ENCODE data around the gene SUMO4. TPM values are rescaled to one million over a fixed set of nuclear protein-coding genes. Genes with fewer than 3 reads are reported as not detected.
A peak's percentile ranks its signal among the peaks of the same experiment; 100 is the strongest.

The SUMO4 gene
- total RNA-seq, 4 donors from 2014 or later, result 1.0 to 6.0 (median 3.4) TPM

DNA sequence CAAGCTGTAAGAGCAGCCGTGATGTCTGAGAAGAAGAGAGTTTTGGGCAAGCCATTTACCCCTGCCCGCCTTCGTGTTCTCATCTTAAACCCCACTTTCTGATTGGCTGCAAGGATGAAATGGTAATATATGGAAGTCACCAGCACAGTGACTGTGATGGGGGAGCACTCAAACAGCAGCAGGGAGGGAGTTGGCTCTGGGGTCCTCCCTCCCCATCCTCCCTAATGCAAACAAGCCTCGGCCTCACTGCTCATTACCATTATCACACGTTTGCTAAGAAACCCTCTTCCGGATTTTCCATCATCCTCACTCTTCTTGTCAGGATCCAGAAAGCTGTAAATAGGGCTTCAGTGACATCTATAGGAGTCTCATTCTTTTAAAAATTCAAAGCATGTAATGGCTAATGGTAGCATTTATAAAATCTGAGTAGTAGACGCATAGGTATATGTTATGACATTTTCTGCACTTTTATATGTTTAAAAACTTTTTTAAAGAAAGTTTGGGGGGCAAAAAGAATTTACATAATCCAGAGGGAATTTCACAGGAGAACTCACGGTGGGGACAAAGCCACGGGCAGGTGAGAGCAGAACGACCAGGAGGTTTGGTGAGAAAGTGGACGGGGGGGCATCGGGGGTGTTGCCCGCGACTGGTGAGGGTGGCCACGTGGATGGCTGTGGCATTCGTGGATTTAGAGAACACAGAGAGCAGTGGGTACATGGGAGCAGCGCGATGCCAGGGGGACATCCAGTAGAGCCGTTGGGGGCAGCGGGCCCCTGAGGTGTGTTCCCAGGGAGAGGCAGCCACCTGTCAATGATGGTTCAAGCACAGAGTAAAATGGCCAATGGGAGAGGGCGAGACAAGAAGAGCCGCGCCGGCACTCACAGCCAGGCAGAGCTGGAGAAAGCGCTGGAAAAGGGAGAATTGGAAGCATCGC, 29.6 kb downstream of the SUMO4 start:
- no peaks in the 10 kb centered on the region for H3K36me3 ChIP-seq
- WGBS, result 88% methylated on average over 26 of the region's 26 CpGs
- no peak overlapping the region for H3K4me3 ChIP-seq
- peaks cover 9% of the 10 kb centered on the region for H3K4me1 ChIP-seq
- no peaks in the 10 kb centered on the region for H3K9me3 ChIP-seq
- no peak for DNase-seq (ENCODE audit: low spot score in 2 of 2)
- no peak overlapping the region for H3K27ac ChIP-seq
- TF ChIP-seq POLR2AphosphoS5 (IDR thresholded peaks at IDR 0.05) (no peak), EP300 (IDR thresholded peaks at IDR 0.05) (no peak), POLR2A (IDR thresholded peaks at IDR 0.05) (no peak), CTCF (IDR thresholded peaks at IDR 0.05) (no peak)
- no peaks in the 10 kb centered on the region for H3K27me3 ChIP-seq

DNA sequence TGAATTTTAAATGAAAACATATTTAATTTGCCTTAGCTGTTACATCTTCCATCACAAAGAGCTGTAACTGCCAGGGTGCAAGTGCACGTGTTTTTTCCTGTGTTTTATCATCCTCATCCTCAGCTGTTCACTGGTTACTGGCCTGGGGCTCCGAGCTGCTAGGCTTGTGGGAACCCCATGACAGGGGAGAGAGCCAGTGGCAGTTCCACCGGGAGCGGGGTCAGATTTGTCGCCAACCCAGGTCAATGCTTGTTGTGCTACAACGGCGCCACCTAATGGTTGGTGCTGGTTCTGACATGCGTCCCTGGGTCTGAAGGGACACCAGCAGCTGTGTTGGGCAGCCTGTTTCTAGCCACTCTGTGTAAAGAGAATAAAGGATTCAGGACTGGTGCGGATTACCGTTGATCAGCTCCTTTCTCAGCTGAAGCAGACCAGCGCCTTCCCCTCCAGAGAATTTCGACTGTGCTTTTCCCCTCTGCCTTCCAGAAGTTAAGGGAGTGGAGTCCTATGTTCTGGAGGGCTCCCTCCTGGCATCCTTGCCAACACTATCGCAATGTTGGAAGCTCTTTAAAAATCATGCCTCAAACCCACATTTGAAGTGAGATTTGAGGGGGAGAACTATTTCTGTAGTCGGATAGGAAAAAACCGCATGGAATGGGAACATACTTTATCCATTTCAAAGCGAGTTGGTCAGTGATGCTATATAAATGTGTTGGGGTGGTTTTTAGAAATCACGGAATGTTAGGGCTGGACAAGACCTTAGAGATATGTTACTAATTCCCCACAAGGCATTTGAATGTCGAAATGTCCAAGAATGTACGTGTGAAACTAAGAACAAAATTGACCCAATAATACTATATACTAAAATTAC, 32.1 kb downstream of the SUMO4 start:
- Histone ChIP-seq H3K4me1 (peaks cover 9% of the 10 kb centered on the region), H3K27ac (no peak overlapping the region), H3K27me3 (no peaks in the 10 kb centered on the region), H3K36me3 (no peaks in the 10 kb centered on the region), H3K4me3 (no peak overlapping the region), H3K9me3 (no peaks in the 10 kb centered on the region)
- DNase-seq (ENCODE audit: low spot score in 2 of 2), result peak; percentile 94 to 96
- 30% methylated on average over 19 of the region's 19 CpGs for whole genome bisulfite sequencing
- TF ChIP-seq POLR2A (IDR thresholded peaks at IDR 0.05) (no peak), CTCF (IDR thresholded peaks at IDR 0.05) (peak; percentile 88 to 95), POLR2AphosphoS5 (IDR thresholded peaks at IDR 0.05) (no peak), EP300 (IDR thresholded peaks at IDR 0.05) (no peak)

- Histone ChIP-seq H3K27me3 (no peaks in the 10 kb centered on the region), H3K4me1 (peaks cover 9% of the 10 kb centered on the region), H3K36me3 (no peaks in the 10 kb centered on the region), H3K4me3 (no peak overlapping the region), H3K9me3 (no peaks in the 10 kb centered on the region), H3K27ac (no peak overlapping the region)
- DNase-seq (ENCODE audit: low spot score in 2 of 2), result no peak
- 80% methylated on average over 2 of the region's 2 CpGs for WGBS
- TF ChIP-seq POLR2A (IDR thresholded peaks at IDR 0.05) (no peak), CTCF (IDR thresholded peaks at IDR 0.05) (no peak), POLR2AphosphoS5 (IDR thresholded peaks at IDR 0.05) (no peak), EP300 (IDR thresholded peaks at IDR 0.05) (no peak)
These were observed 33.3 kb downstream of the SUMO4 start for GRCh38 chr6:149433405-149433804.

DNA sequence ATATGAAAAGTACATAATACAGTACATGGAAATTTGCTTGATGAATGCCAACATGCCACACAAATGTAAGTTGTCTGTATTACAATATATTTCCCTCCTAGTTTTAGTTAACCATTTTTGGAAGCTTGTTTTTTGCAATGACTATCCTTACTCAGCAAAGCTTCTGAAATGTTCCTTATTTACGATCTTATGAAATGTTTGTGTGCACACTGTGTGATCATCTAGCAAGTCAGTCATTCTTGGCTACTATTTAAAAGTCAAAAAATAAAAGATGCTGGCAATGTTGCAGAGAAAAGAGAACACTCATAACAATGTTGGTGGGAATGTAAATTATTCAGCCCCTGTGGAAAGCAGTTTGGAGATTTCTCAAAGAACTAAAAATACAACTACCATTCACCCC, 33.8 kb downstream of the SUMO4 start:
- H3K36me3 ChIP-seq, result no peaks in the 10 kb centered on the region
- TF ChIP-seq EP300 (IDR thresholded peaks at IDR 0.05) (no peak), POLR2AphosphoS5 (IDR thresholded peaks at IDR 0.05) (no peak), POLR2A (IDR thresholded peaks at IDR 0.05) (no peak), CTCF (IDR thresholded peaks at IDR 0.05) (no peak)
- DNase-seq (ENCODE audit: low spot score in 2 of 2), result no peak
- H3K4me1 ChIP-seq, result peaks cover 9% of the 10 kb centered on the region
- H3K27ac ChIP-seq, result no peak overlapping the region
- H3K9me3 ChIP-seq, result no peaks in the 10 kb centered on the region
- 34% methylated on average over 1 of the region's 1 CpG for WGBS
- H3K27me3 ChIP-seq, result no peaks in the 10 kb centered on the region
- no peak overlapping the region for H3K4me3 ChIP-seq
